NCI-H524 (cell line): ENCODE measurements around the gene SYS1.
A peak's percentile ranks its signal among the peaks of the same experiment; 100 is the strongest.
"Not testable (repeated sequence)": the region's sequence is repeated elsewhere in the genome, so short reads cannot be mapped to it uniquely, and the experiment has no call there.

Source experiments
- DNase-seq, 2 experiments: peaks; one replicate each; lab custom pipeline; 2025; lab: John Stamatoyannopoulos, UW

The SYS1 gene

GRCh38 chr20:45339799-45340198 lies 23.2 kb upstream of the SYS1 start:
- DNase-seq: no peak

- DNase-seq: no peak
Measured at GRCh38 chr20:45340236-45340847, 22.6 kb upstream of the SYS1 start.

GRCh38 chr20:45340951-45341350 lies 22.0 kb upstream of the SYS1 start:
- DNase-seq: no peak

- no peak for DNase-seq
Measured at GRCh38 chr20:45341579-45341938, 21.4 kb upstream of the SYS1 start.

- no peak for DNase-seq
Measured at GRCh38 chr20:45341939-45342854, 20.8 kb upstream of the SYS1 start.

- DNase-seq: no peak
Measured at GRCh38 chr20:45342855-45343531, 20.0 kb upstream of the SYS1 start.

- no peak for DNase-seq
Measured at GRCh38 chr20:45343532-45344167, 19.3 kb upstream of the SYS1 start.

- no peak for DNase-seq
Measured at GRCh38 chr20:45344168-45344860, 18.6 kb upstream of the SYS1 start.

- DNase-seq: peak; percentile 9 to 48
Measured at GRCh38 chr20:45345104-45345936, 17.6 kb upstream of the SYS1 start.

GRCh38 chr20:45346291-45346718 lies 16.7 kb upstream of the SYS1 start:
- DNase-seq: no peak

GRCh38 chr20:45346851-45347250 lies 16.1 kb upstream of the SYS1 start:
- no peak for DNase-seq

- DNase-seq: no peak
Measured at GRCh38 chr20:45347297-45347935, 15.5 kb upstream of the SYS1 start.

- peak in 1 of 2 experiments; percentile 36 for DNase-seq
Measured at GRCh38 chr20:45347936-45348778, 14.8 kb upstream of the SYS1 start, which contains the start of gene SDC4. Gene SDC4 (minus strand): TSS chr20:45348424. CDS start chr20:45348384, 40 bp downstream.

GRCh38 chr20:45350217-45350616 lies 12.7 kb upstream of the SYS1 start:
- no peak for DNase-seq

GRCh38 chr20:45350795-45351194 lies 12.2 kb upstream of the SYS1 start:
- not testable (repeated sequence) for DNase-seq

GRCh38 chr20:45352729-45353128 lies 10.2 kb upstream of the SYS1 start:
- no peak for DNase-seq

GRCh38 chr20:45353746-45354145 lies 9.2 kb upstream of the SYS1 start:
- DNase-seq: no peak

- DNase-seq: no peak
Measured at GRCh38 chr20:45354423-45355208, 8.3 kb upstream of the SYS1 start.
